Duodenal mucosa (tissue), 2 donors: Measurements from ENCODE around the gene FRMD4A.

Experiments
- H3K27ac ChIP-seq: one replicate; pipeline ENCODE4 v1.7.0; 2013; ENCODE audit warnings: low read depth, low read length
- H3K27me3 ChIP-seq, 2 donors: one replicate each; pipeline ENCODE4 v1.7.0; 2013; ENCODE audit warnings: low read length in 2 of 2, control low read depth in 1 of 2; ENCODE audit not compliant: insufficient read depth in 2 of 2, control insufficient read depth in 1 of 2
- H3K36me3 ChIP-seq, 2 donors: one replicate each; pipeline ENCODE4 v1.7.0; 2013; ENCODE audit warnings: low read length in 2 of 2, control low read depth in 1 of 2; ENCODE audit not compliant: insufficient read depth in 2 of 2, control insufficient read depth in 1 of 2
- H3K4me1 ChIP-seq, 2 donors: one replicate each; pipeline ENCODE4 v1.7.0; 2013; ENCODE audit warnings: low read length in 2 of 2, control low read depth in 1 of 2; ENCODE audit not compliant: insufficient read depth in 2 of 2, control insufficient read depth in 1 of 2
- H3K4me3 ChIP-seq, 2 donors: one replicate each; pipeline ENCODE4 v1.7.0; 2013; ENCODE audit warnings: low read length in 2 of 2, low read depth in 1 of 2
- H3K9ac ChIP-seq, 2 donors: one replicate each; pipeline ENCODE4 v1.7.0; 2013; ENCODE audit warnings: low read length in 2 of 2, low read depth in 1 of 2
- H3K9me3 ChIP-seq, 2 donors: one replicate each; pipeline ENCODE4 v1.7.0; 2013; ENCODE audit warnings: low read length in 2 of 2, control low read depth in 1 of 2; ENCODE audit not compliant: control insufficient read depth in 1 of 2

FRMD4A gene

DNA sequence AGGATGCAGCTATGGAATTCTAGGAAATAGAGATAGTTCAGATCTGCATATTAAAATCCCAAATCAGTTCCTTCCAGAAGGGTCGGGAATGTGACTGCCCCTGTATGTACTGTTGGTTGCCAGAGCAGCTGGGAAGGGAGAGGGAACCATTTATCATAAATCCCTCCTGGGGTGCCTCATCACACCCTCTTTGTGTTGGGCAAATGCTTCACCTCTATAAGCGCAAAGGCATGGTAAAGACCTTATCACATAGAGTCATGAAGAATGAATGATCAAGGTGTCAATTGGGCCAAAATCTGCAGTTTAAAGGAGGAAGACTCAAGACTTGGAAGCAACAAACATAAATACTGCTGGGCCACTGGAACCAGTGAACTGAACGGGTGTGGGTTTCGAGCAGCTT, 65.0 kb downstream of the FRMD4A start:
- Histone ChIP-seq H3K4me1 (no peaks in the 10 kb centered on the region), H3K27me3 (no peaks in the 10 kb centered on the region), H3K36me3 (no peaks in the 10 kb centered on the region), H3K9ac (no peak overlapping the region), H3K9me3 (no peaks in the 10 kb centered on the region), H3K27ac (no peak overlapping the region), H3K4me3 (no peak overlapping the region)

DNA sequence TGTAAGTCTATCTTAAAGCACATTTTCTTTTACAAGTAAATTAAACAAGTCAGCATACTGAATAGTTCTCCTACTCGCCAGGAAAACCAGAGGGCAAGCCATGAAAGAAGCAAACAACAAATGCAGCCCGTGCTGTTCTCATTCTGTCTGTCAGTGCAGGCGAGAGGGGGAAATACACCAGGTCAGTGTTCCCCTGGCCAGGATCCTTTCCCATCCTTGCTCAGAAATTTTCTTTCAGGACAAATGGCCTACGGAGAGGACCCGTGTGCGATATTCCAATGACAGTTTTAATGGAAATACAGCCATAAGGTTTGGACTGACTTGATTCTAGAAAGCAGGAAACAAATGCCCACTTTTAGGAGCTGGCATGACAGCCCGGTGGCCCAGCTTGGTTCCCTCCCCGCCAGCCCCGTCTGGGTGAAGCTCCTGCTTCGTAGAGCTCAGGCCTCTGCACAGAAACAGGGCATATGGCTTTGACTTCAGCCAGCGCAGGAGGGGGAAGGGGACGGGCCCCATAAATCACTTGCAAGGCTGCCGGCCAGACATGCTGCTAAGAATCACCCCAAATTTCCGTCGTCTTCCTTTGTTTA, 67.8 kb downstream of the FRMD4A start:
- no peaks in the 10 kb centered on the region for H3K36me3 ChIP-seq
- H3K4me3 ChIP-seq = no peak overlapping the region
- H3K4me1 ChIP-seq = no peaks in the 10 kb centered on the region
- no peaks in the 10 kb centered on the region for H3K9me3 ChIP-seq
- H3K9ac ChIP-seq = no peak overlapping the region
- no peaks in the 10 kb centered on the region for H3K27me3 ChIP-seq
- H3K27ac ChIP-seq = no peak overlapping the region

DNA sequence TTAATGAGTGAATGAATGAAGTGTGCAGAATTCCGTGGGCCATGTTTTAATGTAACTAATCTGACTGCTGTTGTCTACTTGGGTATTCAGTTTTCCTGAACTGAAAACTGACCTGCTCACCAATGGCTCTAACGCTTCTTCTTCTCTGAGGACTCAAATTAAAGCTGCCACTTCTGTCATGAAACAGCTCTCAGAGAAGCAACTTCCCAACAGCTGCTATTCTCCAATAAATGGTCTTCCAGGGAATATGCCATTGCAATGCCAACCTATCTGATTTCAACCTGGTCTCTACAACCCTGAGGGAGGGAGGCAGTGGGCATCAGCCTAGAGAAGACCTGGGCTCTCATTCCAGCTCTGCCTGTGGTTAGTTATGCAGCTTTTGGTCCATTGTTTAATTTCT, 69.4 kb downstream of the FRMD4A start:
- no peak overlapping the region for H3K4me3 ChIP-seq
- no peak overlapping the region for H3K27ac ChIP-seq
- H3K4me1 ChIP-seq = no peaks in the 10 kb centered on the region
- H3K27me3 ChIP-seq = no peaks in the 10 kb centered on the region
- no peaks in the 10 kb centered on the region for H3K36me3 ChIP-seq
- H3K9ac ChIP-seq = no peak overlapping the region
- no peaks in the 10 kb centered on the region for H3K9me3 ChIP-seq

DNA sequence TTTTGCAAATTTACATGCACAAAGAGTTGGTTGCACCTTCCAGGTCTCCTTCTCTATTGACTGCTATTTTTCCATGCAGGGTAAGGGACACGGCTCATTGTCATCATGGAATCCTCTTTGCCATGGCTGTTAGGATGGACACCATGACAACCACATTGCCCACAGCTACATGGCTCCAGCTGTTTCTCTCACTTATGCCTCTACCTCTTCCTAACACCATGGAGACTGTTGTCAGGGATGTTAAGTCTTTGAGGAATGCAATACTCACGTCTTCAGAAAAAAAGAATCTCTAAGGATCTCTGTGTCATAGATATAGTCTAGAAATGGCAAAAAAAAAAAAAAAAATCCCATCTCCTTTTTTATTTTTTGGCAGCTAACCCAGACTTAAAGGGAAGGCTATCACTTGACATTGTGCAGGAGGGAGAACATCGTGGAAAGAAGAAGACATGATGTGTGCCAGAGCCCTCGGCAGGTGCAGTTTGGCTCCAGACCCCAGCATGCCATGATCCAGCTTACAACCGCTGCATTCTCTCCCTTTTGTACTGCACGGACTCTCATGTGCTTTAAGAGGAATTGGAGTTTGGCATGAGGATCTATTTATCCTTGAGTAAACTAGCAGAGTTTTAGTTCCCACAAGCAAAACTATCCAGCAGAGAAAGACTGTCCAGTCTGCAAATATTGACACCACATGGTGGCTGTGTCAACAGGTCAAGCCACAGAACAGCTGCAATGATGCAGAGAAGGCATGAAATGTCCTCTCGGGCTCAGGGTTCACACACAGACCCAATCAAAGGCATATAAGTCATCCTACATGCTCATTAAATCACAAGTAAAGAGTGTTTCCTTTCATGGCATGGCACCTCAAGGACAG, 70.8 kb downstream of the FRMD4A start:
- no peaks in the 10 kb centered on the region for H3K9me3 ChIP-seq
- no peaks in the 10 kb centered on the region for H3K4me1 ChIP-seq
- H3K9ac ChIP-seq = no peak overlapping the region
- no peak overlapping the region for H3K4me3 ChIP-seq
- no peak overlapping the region for H3K27ac ChIP-seq
- no peaks in the 10 kb centered on the region for H3K36me3 ChIP-seq
- H3K27me3 ChIP-seq = peaks cover 0 to 3% of the 10 kb centered on the region in 2 donors

DNA sequence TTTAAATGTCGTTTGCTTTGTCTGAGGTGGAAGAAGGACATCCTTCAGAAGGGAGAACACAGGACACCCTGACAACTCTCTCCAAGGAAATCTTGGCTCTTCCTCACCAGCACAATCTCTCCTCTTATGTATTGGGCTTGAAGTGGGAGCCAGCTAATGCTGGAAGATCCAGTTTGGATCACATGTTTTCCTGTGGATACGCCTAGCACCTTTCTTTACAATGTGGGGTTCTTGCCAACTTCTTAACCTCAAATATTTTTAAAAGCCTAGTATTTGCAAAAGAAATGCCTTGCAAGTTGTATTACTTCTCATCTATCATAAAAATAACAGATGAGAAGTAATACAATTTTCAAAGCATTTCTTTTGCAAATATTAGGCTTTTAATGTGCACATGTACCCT, 76.4 kb downstream of the FRMD4A start:
- H3K4me1 ChIP-seq = no peaks in the 10 kb centered on the region
- no peak overlapping the region for H3K9ac ChIP-seq
- H3K36me3 ChIP-seq = no peaks in the 10 kb centered on the region
- H3K4me3 ChIP-seq = no peak overlapping the region
- peaks cover 0 to 5% of the 10 kb centered on the region in 2 donors for H3K27me3 ChIP-seq
- no peaks in the 10 kb centered on the region for H3K9me3 ChIP-seq
- no peak overlapping the region for H3K27ac ChIP-seq

DNA sequence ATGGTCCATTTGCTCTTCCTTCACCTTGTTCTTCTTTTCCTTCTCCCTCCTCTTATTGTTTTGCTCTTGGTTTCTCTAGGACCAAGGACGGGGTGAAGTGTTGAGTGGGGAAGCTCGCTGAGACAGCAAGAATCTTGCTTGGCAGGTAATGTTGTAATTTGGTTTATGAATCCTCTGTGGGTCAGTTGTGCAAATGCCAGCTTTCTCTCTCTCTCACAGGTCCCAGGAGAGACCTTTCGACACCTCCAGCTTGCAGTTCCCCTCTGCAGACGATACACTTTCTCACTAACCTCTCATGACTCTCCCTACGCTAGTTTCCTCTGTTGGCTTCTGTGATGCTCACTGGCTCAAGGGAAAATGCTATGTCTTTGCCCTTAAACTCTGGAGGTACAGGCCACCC, 77.0 kb downstream of the FRMD4A start:
- Histone ChIP-seq H3K9ac (no peak overlapping the region), H3K4me1 (no peaks in the 10 kb centered on the region), H3K4me3 (no peak overlapping the region), H3K27ac (no peak overlapping the region), H3K27me3 (peaks cover 0 to 5% of the 10 kb centered on the region in 2 donors), H3K9me3 (no peaks in the 10 kb centered on the region), H3K36me3 (no peaks in the 10 kb centered on the region)

DNA sequence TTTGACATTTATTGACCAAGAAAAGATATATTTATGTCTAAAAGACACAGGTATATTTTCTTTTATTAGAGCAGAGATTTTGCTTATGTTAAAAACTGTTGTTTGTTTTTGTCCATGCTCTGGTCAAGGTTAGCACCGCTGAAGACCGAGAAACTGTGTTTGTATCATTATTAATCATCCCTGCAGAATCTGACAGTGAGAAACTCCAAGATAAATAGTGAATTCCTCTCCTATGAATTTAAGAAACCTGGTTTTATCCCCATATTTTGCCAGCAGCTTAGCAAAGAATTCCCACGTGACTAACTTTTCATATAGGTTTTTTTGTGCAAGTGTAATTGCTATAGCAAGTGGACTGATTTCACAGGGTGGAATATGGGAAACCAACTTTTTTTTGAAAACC, 77.6 kb downstream of the FRMD4A start:
- Histone ChIP-seq H3K9me3 (no peaks in the 10 kb centered on the region), H3K9ac (no peak overlapping the region), H3K4me3 (no peak overlapping the region), H3K4me1 (no peaks in the 10 kb centered on the region), H3K27me3 (peaks cover 0 to 5% of the 10 kb centered on the region in 2 donors), H3K36me3 (no peaks in the 10 kb centered on the region), H3K27ac (no peak overlapping the region)

DNA sequence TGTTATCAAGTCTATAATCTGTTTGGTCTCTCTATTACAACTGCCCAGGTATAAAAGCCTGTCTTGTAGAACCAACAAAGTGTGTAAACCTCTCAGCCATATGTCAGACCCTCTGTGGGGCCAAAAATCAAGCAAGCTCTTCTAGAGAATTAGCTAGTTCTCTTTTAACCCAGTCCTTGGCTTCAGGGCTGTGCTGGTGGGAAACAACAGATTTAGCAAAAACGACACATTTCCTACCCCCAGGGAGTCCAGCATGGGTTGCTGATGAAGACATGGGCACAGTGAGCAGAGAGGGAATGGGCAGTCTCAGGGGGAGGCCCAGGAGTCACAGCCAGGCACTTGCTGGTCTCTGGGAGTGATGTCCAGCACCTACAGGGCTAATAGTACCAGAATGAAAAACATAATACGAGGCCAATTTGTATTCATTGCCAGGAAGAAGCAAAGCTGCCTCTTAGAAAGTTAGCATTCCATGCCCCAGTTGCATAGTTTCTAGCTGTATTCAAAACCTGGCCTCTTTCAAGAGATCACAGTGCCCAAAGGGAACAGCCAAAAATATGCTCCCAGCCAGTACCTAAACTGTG, 80.1 kb downstream of the FRMD4A start:
- no peaks in the 10 kb centered on the region for H3K36me3 ChIP-seq
- H3K9me3 ChIP-seq = no peaks in the 10 kb centered on the region
- no peaks in the 10 kb centered on the region for H3K4me1 ChIP-seq
- H3K4me3 ChIP-seq = no peak overlapping the region
- peaks cover 0 to 5% of the 10 kb centered on the region in 2 donors for H3K27me3 ChIP-seq
- H3K27ac ChIP-seq = no peak overlapping the region
- no peak overlapping the region for H3K9ac ChIP-seq

DNA sequence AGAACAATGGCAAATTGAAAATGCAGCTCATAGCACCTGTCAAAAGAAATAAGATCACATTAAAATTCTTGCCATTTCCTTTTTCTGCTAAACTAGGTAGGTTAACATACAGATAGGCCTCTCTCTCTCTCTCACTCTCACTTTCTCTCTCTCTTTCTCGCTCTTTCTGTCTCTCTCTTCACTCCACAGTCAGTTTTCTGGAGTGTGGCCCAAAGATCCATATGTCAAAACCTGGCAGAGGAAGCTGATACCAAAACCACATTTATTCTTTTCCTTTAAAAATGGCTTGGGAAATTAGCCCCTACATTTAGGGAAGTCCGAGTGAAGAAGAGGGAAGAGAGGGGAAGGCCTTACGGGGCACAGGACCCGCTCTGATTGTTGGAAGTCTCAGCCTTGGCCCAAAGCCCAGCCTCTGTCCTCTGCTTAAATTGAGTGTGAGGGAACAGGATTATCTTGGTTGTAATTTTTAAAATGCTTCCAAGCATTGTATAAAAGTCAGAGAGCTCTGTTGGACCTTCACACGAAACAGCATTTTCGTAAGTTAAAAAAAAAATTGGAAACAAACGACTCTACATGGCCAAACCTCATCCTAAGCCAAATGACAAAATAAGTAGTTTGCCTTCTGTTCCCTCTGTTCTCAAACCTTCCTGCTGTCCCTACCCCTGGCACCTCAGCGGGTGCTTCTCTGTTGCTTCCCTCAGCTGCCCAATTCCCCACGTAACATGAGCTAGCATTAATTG, 83.2 kb downstream of the FRMD4A start:
- Histone ChIP-seq H3K4me1 (no peaks in the 10 kb centered on the region), H3K4me3 (no peak overlapping the region), H3K27me3 (no peaks in the 10 kb centered on the region), H3K9ac (no peak overlapping the region), H3K36me3 (no peaks in the 10 kb centered on the region), H3K9me3 (no peaks in the 10 kb centered on the region), H3K27ac (no peak overlapping the region)

DNA sequence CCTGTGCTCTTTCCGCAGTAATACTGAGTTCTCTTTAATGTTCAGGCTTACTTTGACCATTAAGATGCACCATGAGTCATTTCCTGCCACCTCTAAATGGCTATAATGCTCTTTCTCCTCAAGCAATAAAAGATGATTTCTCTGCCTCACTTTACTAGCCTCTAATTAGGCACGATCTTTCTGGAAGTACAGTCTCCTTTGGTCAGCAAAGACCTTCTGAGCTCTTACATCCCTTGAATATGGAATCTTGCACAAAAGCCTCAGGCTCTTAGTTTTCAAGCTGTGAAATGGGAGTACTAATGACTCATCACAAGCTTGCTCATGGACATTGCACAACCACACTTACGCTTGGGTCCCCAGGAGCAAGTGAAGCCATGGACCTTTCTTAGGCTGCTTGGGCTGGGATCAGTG, 85.9 kb downstream of the FRMD4A start:
- Histone ChIP-seq H3K4me1 (no peaks in the 10 kb centered on the region), H3K4me3 (no peak overlapping the region), H3K36me3 (no peaks in the 10 kb centered on the region), H3K9me3 (no peaks in the 10 kb centered on the region), H3K27me3 (peaks cover 0 to under 1% of the 10 kb centered on the region in 2 donors), H3K9ac (no peak overlapping the region), H3K27ac (no peak overlapping the region)
